ENCODE data around the gene SCRN1.

SCRN1 gene

GRCh38 chr7:29885626-29886025 is 104.0 kb downstream of the SCRN1 start:
- no peak for DNase-seq

GRCh38 chr7:29884399-29885272 is 105.0 kb downstream of the SCRN1 start:
- DNase-seq, result no peak

GRCh38 chr7:29883462-29884398 is 105.9 kb downstream of the SCRN1 start:
- DNase-seq, result no peak

GRCh38 chr7:29882481-29882880 is 107.1 kb downstream of the SCRN1 start:
- no peak for DNase-seq

GRCh38 chr7:29881724-29882123 is 107.9 kb downstream of the SCRN1 start:
- no peak for DNase-seq

- no peak for DNase-seq
Measured at GRCh38 chr7:29879609-29880008, 110.0 kb downstream of the SCRN1 start.

- no peak for DNase-seq
Measured at GRCh38 chr7:29878081-29878688, 111.4 kb downstream of the SCRN1 start.

GRCh38 chr7:29877196-29877595 is 112.4 kb downstream of the SCRN1 start:
- DNase-seq, result no peak

GRCh38 chr7:29875741-29876140 is 113.9 kb downstream of the SCRN1 start:
- no peak for DNase-seq

GRCh38 chr7:29873644-29874294 is 115.8 kb downstream of the SCRN1 start:
- DNase-seq, result no peak

- no peak for DNase-seq
Measured at GRCh38 chr7:29871787-29872398, 117.7 kb downstream of the SCRN1 start.

Data from GOT3 (cell line).